GM10248 (cell line): ENCODE measurements around the gene OSBPL10.
A peak's percentile ranks its signal among the peaks of the same experiment; 100 is the strongest.

Source experiments
- CTCF ChIA-PET: fragments of 300-600 bp; sonication (Branson Sonifier 250); formaldehyde crosslinking; extraction: SDS; loops from one replicate; lab custom pipeline; 2021; ENCODE audit warnings: antibody characterized with exemption; lab: Yijun Ruan, JAX
- POLR2A ChIA-PET: fragments of 350-650 bp; sonication (Branson Sonifier 250); formaldehyde crosslinking; extraction: SDS; loops from one replicate; lab custom pipeline; 2020; ENCODE audit warnings: antibody characterized with exemption; lab: Yijun Ruan, JAX
- DNase-seq: peaks from one replicate; pipeline ENCODE4 v3.0.0; 2012; ENCODE audit errors: extremely low spot score
- CTCF ChIP-seq: IDR thresholded peaks from 2 replicates; pipeline ENCODE4 v1.5.1; 2012; ENCODE audit warnings: mild to moderate bottlenecking, low read depth; ENCODE audit errors: extremely low read depth, missing control alignments, control extremely low read depth

OSBPL10 gene

GRCh38 chr3:31924610-31925270, 56.3 kb downstream of the OSBPL10 start:
- TF ChIP-seq CTCF: no peak
- ChIA-PET CTCF (interaction anchor here (1.0 kb wide), 1 partner anchor 16 kb away, joined by 3 read pairs; no protein-coding TSS in a partner anchor), POLR2A (no interaction called here)
- DNase-seq: no peak

- TF ChIP-seq CTCF: no peak
- DNase-seq: no peak
- ChIA-PET POLR2A (no interaction called here), CTCF (interaction anchor here (1.0 kb wide), 1 partner anchor 18 kb away, joined by 3 read pairs; no protein-coding TSS in a partner anchor)
Measured at GRCh38 chr3:31922962-31923361, 58.1 kb downstream of the OSBPL10 start.

- CTCF ChIA-PET: no interaction called here
- TF ChIP-seq CTCF: no peak
- POLR2A ChIA-PET: no interaction called here
- DNase-seq: no peak
Measured at GRCh38 chr3:31921837-31922236, 59.2 kb downstream of the OSBPL10 start.

GRCh38 chr3:31920310-31920709, 60.8 kb downstream of the OSBPL10 start:
- no peak for TF ChIP-seq CTCF
- DNase-seq: no peak
- CTCF ChIA-PET: interaction anchor here (1.3 kb wide), 1 partner anchor 31 kb away, joined by 3 read pairs; no protein-coding TSS in a partner anchor
- POLR2A ChIA-PET: no interaction called here

GRCh38 chr3:31919528-31919927, 61.5 kb downstream of the OSBPL10 start:
- ChIA-PET POLR2A (no interaction called here), CTCF (no interaction called here)
- no peak for DNase-seq
- no peak for TF ChIP-seq CTCF

- DNase-seq: peak; percentile 57
- ChIA-PET POLR2A (no interaction called here), CTCF (no interaction called here)
- no peak for TF ChIP-seq CTCF
Measured at GRCh38 chr3:31918179-31919150, 62.6 kb downstream of the OSBPL10 start.
